Measurements from ENCODE around the gene GORASP2. TPM values are rescaled to one million over a fixed set of nuclear protein-coding genes. Genes with fewer than 3 reads are reported as not detected.

The GORASP2 gene
- total and polyA plus RNA-seq, 2 of the 8 experiments (the other 6 are each of a cell fraction or from before 2014, with no cell fraction given), result 86.8 to 214 TPM

- no peak overlapping the region for H2BK120ac ChIP-seq (replicated peaks; ENCODE audit: low read depth, low read length)
- no peaks in the 10 kb centered on the region for H3K23me2 ChIP-seq (ENCODE audit: low read depth, low read length)
- H2BK15ac ChIP-seq (ENCODE audit: low read length), result no peak overlapping the region
- DNase-seq (ENCODE audit: low read depth in 1 of 2, low spot score in 2 of 2) (no peak), FAIRE-seq (no peak)
- H3K79me1 ChIP-seq (ENCODE audit: low read depth, low read length), result no peaks in the 10 kb centered on the region
- H3K9ac ChIP-seq (replicated peaks in 1 of 4; ENCODE audit: extremely low read depth in 1 of 4, low read depth in 3 of 4, low read length in 3 of 4), result no peak overlapping the region
- no peaks in the 10 kb centered on the region for H3K27me3 ChIP-seq (replicated peaks in 1 of 4; ENCODE audit: control insufficient read depth in 3 of 4, extremely low read depth in 1 of 4, insufficient read depth in 3 of 4, low read length in 3 of 4)
- ChIA-PET POLR2A (ENCODE audit: partially characterized antibody) (interaction anchor here (4.3 kb wide), 1 partner anchor 10 kb away, joined by 17 read pairs; no protein-coding TSS in a partner anchor), CTCF (ENCODE audit: partially characterized antibody) (interaction anchor here (1.0 to 7.2 kb wide), 3 partner anchors 11 to 18 kb away, joined by 3 to 49 read pairs (median 6); no protein-coding TSS in a partner anchor)
- no peak overlapping the region; the same call in 1 of the 2 replicates for H4K8ac ChIP-seq (ENCODE audit: extremely low read depth, insufficient read depth, low read length)
- no peak overlapping the region for H2AK5ac ChIP-seq (ENCODE audit: low read depth, low read length)
- no peak overlapping the region for H3K27ac ChIP-seq (ENCODE audit: low read depth, low read length)
- no peak overlapping the region for H4K5ac ChIP-seq (ENCODE audit: insufficient read length, low read depth, low read length)
- no peak overlapping the region for H3K18ac ChIP-seq (ENCODE audit: extremely low read depth, low read length)
- H2AFZ ChIP-seq (ENCODE audit: low read length), result no peak overlapping the region
- no peak overlapping the region for H3K56ac ChIP-seq (replicated peaks; ENCODE audit: insufficient read length, low read depth, low read length)
- H2BK12ac ChIP-seq (ENCODE audit: low read depth, low read length), result no peak overlapping the region
- H3K23ac ChIP-seq (ENCODE audit: insufficient read length), result no peak overlapping the region
- H2BK5ac ChIP-seq (ENCODE audit: low read depth, low read length), result no peak overlapping the region
- WGBS, 2 experiments (ENCODE audit: extremely low coverage in 1 of 2, insufficient coverage in 1 of 2, insufficient read length in 1 of 2, insufficient replicate concordance in 2 of 2, low coverage in 1 of 2, low lambda C conversion rate in 2 of 2, missing lambda C conversion rate in 1 of 2), result 89% methylated on average over 5 of the region's 5 CpGs; no CpG with 5 or more reads in 1 of the 2 experiments
- H3K36me3 ChIP-seq (ENCODE audit: control insufficient read depth in 2 of 4, insufficient read depth in 4 of 4, low read length in 3 of 4), result peaks cover 0 to 6% (median 0%) of the 10 kb centered on the region in 4 experiments; a peak in 1 of 8 replicates
- no peak overlapping the region for H3K14ac ChIP-seq (ENCODE audit: insufficient read length)
- no peak overlapping the region for H4K91ac ChIP-seq (replicated peaks; ENCODE audit: insufficient read length, low read length)
- no peak overlapping the region for H2BK20ac ChIP-seq (ENCODE audit: low read length)
- H3K4me1 ChIP-seq (replicated peaks in 1 of 4; ENCODE audit: control insufficient read depth in 3 of 4, insufficient read depth in 4 of 4, low read length in 3 of 4), result peaks cover 0 to 6% (median 2%) of the 10 kb centered on the region in 4 experiments; a peak in 2 of 7 replicates
- TF ChIP-seq TCF12 (IDR thresholded peaks at IDR 0.05; ENCODE audit: low read depth, low read length) (no peak), HDAC2 (IDR thresholded peaks at IDR 0.05; ENCODE audit: borderline replicate concordance in 1 of 2, low read depth in 2 of 2, low read length in 2 of 2) (no peak), CBX5 (IDR thresholded peaks at IDR 0.05; ENCODE audit: low read depth, low read length) (no peak), POLR2AphosphoS5 (IDR thresholded peaks at IDR 0.05; ENCODE audit: low read depth, low read length) (peak; percentile 41; the same call in 1 of the 2 replicates)
- H3K4me2 ChIP-seq (ENCODE audit: insufficient read depth in 1 of 2, low read depth in 2 of 2, low read length in 2 of 2), result no peak overlapping the region
- H3K9me3 ChIP-seq (ENCODE audit: insufficient read depth in 2 of 2, low read depth in 1 of 2, low read length in 1 of 2), result no peaks in the 10 kb centered on the region
- H3K4ac ChIP-seq (replicated peaks; ENCODE audit: insufficient read length, low read depth, low read length), result no peak overlapping the region
- no peak overlapping the region for H3K4me3 ChIP-seq (ENCODE audit: extremely low read depth in 1 of 4, insufficient read depth in 2 of 4, low read depth in 3 of 4, low read length in 4 of 4)
- H4K20me1 ChIP-seq (replicated peaks in 1 of 2; ENCODE audit: control insufficient read depth in 1 of 2, insufficient read depth in 2 of 2, low read length in 2 of 2), result no peaks in the 10 kb centered on the region
- H3K79me2 ChIP-seq (ENCODE audit: control insufficient read depth in 1 of 2, insufficient read depth in 2 of 2, low read length in 2 of 2), result no peaks in the 10 kb centered on the region
Observed at GRCh38 chr2:170985407-170985806, 56.4 kb downstream of the GORASP2 start.

Measured in H1 (cell line).